ENCODE measurements around the gene HS1BP3.

Gene HS1BP3

GRCh38 chr2:20582600-20583221 is 68.2 kb downstream of the HS1BP3 start:
- DNase-seq, result no peak

GRCh38 chr2:20580690-20581437 is 70.0 kb downstream of the HS1BP3 start:
- DNase-seq, result no peak

GRCh38 chr2:20579866-20580265 is 71.0 kb downstream of the HS1BP3 start:
- DNase-seq, result no peak

- no peak for DNase-seq
These were observed 71.7 kb downstream of the HS1BP3 start for GRCh38 chr2:20578895-20579825.

- DNase-seq, result no peak
These were observed 72.5 kb downstream of the HS1BP3 start for GRCh38 chr2:20578266-20578894.

- DNase-seq, result no peak
These were observed 73.2 kb downstream of the HS1BP3 start for GRCh38 chr2:20577495-20578235.

GRCh38 chr2:20576598-20577115 is 74.2 kb downstream of the HS1BP3 start:
- DNase-seq, result no peak

- DNase-seq, result no peak
These were observed 74.8 kb downstream of the HS1BP3 start for GRCh38 chr2:20575935-20576597.

- DNase-seq, result no peak
These were observed 75.5 kb downstream of the HS1BP3 start for GRCh38 chr2:20575414-20575813.

GRCh38 chr2:20574930-20575329 is 76.0 kb downstream of the HS1BP3 start:
- no peak for DNase-seq

- DNase-seq, result no peak
These were observed 76.4 kb downstream of the HS1BP3 start for GRCh38 chr2:20574423-20574911.

GRCh38 chr2:20573620-20574422 is 77.1 kb downstream of the HS1BP3 start:
- no peak for DNase-seq

- no peak for DNase-seq
These were observed 78.7 kb downstream of the HS1BP3 start for GRCh38 chr2:20572221-20572620.

- no peak for DNase-seq
These were observed 79.2 kb downstream of the HS1BP3 start for GRCh38 chr2:20571644-20572215.

- DNase-seq, result no peak
These were observed 79.7 kb downstream of the HS1BP3 start for GRCh38 chr2:20571231-20571630.

- no peak for DNase-seq
These were observed 80.6 kb downstream of the HS1BP3 start for GRCh38 chr2:20570249-20570648.

- no peak for DNase-seq
These were observed 81.3 kb downstream of the HS1BP3 start for GRCh38 chr2:20569464-20570223.

GRCh38 chr2:20568501-20569463 is 82.1 kb downstream of the HS1BP3 start:
- DNase-seq, result no peak
